HL-60 (cell line): ENCODE data around the gene FRRS1.

Experiments used
- DNase-seq, 2 experiments: peaks; one replicate each; pipeline ENCODE4 v3.0.0-alpha.2; 2010 to 2020; ENCODE audit warnings: low read depth in 1 of 2, low spot score in 1 of 2
- H3K27ac ChIP-seq: fragments of 250-450 bp; sonication (Bioruptor Pico); replicated peaks from 2 replicates; pipeline ENCODE4 v1.5.1; 2020; ENCODE audit warnings: mild to moderate bottlenecking, moderate library complexity
- H3K27me3 ChIP-seq: fragments of 250-450 bp; sonication (Bioruptor Pico); 2 replicates; pipeline ENCODE4 v1.5.1; 2021; ENCODE audit warnings: mild to moderate bottlenecking, moderate library complexity; ENCODE audit not compliant: insufficient read depth, poor library complexity, severe bottlenecking
- H3K4me3 ChIP-seq: replicated peaks from 2 replicates; pipeline ENCODE4 v1.5.1; 2011; ENCODE audit warnings: mild to moderate bottlenecking, control low read depth, low read length; ENCODE audit not compliant: insufficient read depth
- CTCF ChIP-seq: IDR thresholded peaks from one replicate; pipeline ENCODE4 v1.5.1; 2011; ENCODE audit warnings: low read length, control low read depth, inconsistent platforms; ENCODE audit not compliant: insufficient read depth
- GABPA ChIP-seq: IDR thresholded peaks from 2 replicates; pipeline ENCODE4 v1.6.1; 2012; ENCODE audit warnings: low read depth
- POLR2AphosphoS5 ChIP-seq: IDR thresholded peaks from 2 replicates; pipeline ENCODE4 v1.6.1; 2012; ENCODE audit warnings: low read depth
- REST ChIP-seq: IDR thresholded peaks from 2 replicates; pipeline ENCODE4 v1.6.1; 2012; ENCODE audit warnings: low read depth; ENCODE audit not compliant: insufficient replicate concordance
- SPI1 ChIP-seq: IDR thresholded peaks from 2 replicates; pipeline ENCODE4 v1.6.1; 2012; ENCODE audit warnings: low read depth, mild to moderate bottlenecking, borderline replicate concordance

FRRS1 gene

GRCh38 chr1:99660496-99660895 lies 105.9 kb downstream of the FRRS1 start:
- DNase-seq, result no peak
- Histone ChIP-seq H3K27me3 (no peaks in the 10 kb centered on the region), H3K27ac (no peak overlapping the region), H3K4me3 (no peak overlapping the region)
- TF ChIP-seq GABPA, result no peak
- no peak for TF ChIP-seq POLR2AphosphoS5
- TF ChIP-seq CTCF, result no peak
- no peak for TF ChIP-seq REST
- no peak for TF ChIP-seq SPI1

- H3K27ac ChIP-seq, result no peak overlapping the region
- H3K4me3 ChIP-seq, result no peak overlapping the region
- TF ChIP-seq GABPA, result no peak
- no peak for TF ChIP-seq POLR2AphosphoS5
- TF ChIP-seq REST, result no peak
- no peak for TF ChIP-seq CTCF
- no peak for DNase-seq
- no peaks in the 10 kb centered on the region for H3K27me3 ChIP-seq
Measured at GRCh38 chr1:99659755-99660210, 106.7 kb downstream of the FRRS1 start.
